Stimulated activated CD8-positive, alpha-beta memory T cell treated with anti-CD3 and anti-CD28 coated beads, Interleukin-12 subunit alpha, Interleukin-12 subunit beta, amount 100 ng/mL, for 24 hours (primary cell): ENCODE results near the gene PRKCE.

Source experiments
- DNase-seq: peaks from one replicate; pipeline ENCODE4 v3.0.0-alpha.2; 2020; ENCODE audit errors: extremely low read depth

PRKCE gene

DNA sequence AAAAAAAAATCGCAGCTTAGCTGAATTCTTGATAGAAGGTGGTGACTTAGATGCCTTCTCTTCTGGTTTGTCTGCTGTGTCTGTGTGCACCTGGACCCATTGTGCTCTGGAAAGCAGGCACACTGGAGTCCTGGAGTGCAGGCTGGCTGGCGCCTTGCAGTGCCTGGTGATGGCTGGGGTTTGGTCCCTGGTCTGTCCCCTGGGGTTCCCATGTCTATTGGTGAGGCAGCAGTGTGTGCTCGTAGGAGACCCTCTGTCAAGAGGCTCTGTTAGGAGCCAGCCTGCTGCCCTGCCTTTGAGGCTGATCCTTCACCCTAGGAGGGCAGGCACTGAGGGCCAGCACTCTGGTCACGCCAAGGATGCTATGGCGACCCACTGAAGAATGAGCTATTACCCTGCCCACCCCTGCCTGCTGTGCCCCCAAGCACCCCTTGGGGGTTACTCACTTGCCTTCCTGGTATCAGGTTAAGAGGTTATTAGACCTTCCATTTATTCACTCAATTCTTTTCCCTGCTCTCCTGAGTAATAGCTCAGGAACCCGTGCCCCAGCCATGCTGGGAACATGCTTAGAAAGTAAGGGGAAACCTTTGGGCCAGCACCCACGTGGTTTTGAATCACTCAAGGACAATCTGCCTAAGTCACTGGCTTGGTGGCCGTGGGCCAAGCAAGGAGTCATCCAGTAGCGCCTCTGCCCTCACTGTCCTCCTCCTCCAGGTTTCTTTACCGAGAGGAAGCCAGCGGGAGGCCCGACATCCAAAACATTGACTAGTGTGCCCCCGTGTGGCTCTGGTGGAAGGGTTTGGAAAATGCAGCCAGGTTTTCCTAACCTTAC is 284.5 kb downstream of the PRKCE start:
- no peak for DNase-seq

DNA sequence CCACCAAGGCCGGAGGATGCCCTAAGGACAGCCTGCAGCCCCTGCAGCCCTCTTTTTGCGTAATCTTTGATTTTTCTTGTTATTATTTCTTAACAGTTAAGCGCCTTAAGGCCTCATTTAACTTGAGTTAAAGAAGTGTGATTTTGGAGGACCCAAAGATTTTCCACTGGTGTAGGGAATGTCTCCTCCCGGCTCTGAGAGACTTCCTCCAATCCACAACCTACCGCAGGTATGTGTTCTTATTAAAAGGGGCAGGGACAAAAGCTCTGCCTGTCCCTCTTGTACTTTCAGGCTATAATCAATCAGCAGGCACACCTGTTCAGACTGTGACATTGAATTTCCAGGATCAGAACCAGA is 285.1 kb downstream of the PRKCE start:
- DNase-seq = no peak

DNA sequence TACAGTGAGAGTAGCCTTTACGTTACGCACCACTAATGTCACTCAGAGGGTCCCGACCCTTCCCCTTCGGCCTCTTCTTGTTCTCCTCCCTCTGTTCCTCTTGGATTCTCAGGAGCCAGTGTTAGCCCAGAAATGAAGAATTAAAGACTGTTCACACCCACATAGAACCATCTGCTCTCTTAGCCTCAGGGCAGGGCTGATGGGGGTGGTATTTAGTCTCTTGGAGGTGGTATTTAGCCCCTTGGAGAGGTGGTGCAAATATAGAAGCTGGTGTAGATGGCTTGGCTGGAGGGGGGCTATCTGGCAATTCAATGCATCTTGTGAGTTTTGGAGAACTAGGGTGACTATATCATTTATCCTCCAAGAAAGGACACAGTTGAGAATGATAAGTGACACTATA is 286.5 kb downstream of the PRKCE start:
- no peak for DNase-seq

DNA sequence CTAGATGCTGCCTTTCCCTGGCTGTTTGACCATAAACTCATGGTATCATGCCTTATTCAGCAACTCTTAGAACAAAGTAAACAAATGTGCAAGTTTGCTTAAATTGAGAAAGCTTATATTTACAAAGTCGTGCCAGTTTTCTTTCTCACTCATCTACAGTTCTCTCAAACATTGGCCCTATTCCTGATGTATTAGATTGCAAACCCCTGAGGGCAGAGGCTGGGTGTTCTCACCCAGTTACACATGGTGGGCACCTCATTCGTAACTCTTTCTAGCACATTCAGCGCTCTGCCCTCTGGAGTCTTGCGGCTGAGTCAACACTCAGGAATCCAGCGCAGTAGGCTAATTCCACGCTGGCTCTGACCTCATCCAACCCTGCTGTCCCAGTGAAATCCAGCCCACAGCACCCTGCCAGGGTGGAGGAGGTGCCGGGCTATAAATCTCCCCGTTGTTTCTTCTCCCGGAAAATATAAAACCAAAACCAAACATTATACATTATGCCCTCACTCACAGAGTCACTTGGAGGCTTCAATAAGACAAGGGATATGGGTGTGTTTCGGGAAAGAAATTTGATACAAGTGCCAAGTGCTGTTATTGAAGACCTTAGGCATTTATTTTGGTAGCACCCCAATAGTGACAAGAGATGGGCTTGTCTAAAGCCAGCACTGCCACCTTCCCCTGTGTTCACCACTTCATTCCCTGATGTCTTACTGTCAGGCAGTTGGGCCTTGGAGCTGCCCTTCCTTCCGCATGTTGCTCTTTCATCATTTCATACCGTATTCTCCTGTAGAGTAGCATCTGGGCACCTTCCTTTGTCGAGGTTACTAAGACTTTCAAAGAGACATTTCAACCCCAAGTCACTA is 287.4 kb downstream of the PRKCE start:
- DNase-seq = no peak

DNA sequence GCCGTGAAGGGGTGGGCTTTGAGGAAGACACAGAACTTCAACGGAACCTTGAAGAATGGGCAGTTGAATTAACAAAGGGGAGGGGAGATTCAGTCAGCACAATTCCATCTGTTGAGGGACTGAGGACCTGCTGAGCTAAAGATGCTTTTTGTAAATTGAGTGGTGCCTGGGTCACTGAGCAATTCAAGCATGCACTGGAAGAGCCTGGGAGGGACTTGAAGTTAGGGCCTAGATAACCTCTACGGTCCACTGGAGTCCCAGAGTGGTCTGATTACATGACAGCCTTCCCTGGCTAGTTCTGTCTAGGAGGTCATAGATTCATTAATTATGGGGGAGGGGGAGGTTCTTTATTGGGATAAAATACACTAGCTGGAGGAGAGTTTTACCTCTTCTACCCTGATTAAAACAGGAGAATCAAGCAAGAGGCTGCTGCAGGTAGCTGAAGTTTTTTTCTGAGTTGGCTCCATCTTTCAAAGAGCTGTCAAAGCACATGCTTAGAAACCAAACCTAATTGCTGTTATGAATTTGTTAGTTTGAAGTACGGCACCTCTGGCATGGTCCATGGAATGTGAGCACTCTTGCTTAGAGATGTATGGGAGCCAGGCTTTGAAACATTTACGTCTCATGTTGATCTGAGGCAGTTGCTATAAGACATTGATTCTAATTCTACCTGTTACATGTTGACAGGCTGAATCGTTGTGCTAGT is 290.2 kb downstream of the PRKCE start:
- no peak for DNase-seq

DNA sequence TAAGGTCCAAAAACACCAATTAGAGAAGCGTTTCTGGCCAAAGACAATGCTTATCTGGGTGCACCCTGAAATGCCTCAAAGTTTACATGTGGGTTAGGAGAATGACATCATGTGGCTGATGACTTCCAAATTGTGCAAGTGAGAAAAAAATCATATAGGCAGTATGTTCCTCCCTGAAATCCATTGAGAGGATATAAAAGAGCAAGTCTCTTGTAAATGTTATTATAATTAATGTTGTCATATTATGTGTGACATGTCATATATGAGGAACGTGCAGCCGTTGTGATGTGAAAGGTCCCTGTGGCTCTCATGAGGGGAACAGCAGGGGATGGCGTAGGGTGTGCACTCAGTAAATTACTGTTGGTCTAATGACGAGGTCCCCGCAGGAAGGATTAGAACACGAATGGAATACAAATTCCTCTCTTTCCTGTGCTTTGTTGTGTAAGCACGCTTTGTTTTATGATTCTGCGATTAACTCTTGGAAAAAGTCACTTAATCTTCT is 290.8 kb downstream of the PRKCE start:
- no peak for DNase-seq

DNA sequence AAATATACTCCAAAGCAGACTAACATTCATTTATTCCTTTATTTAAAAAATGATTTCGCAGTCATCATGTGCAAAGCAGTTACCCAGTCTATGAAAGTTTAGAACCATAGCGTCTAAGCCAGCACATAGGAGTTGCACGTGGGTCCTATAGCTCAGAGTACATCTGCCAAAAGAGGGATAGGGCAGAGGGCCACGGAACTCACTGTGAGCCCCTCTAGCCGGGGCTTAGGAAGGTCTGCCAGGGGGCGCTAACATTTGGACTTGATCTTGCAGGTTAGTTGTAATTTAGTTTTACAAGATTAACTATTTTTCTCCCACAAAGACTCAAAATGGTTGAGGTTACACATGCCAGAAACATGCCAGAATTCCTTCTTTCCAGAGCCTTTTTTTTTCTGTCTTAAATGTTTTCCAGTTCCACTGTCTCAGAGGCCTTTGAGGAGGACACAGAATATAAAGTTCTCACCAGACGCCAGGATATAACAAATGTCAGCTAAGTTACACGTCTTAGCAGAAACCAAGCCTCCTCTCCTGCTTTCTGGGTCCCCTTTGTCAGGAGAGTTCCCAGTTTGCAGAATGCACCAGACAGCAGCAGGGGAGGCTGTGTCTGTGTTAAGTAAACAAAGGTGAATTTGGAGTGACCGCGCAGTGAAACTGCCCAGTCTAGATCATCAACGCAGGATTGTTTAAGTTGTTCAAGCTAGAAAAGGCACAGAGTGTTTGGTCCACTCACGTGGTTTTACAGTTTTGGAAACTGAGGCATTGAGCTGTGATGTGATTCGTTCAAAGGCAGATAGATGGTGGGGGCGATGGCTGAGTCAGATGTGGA is 292.0 kb downstream of the PRKCE start:
- DNase-seq = no peak

DNA sequence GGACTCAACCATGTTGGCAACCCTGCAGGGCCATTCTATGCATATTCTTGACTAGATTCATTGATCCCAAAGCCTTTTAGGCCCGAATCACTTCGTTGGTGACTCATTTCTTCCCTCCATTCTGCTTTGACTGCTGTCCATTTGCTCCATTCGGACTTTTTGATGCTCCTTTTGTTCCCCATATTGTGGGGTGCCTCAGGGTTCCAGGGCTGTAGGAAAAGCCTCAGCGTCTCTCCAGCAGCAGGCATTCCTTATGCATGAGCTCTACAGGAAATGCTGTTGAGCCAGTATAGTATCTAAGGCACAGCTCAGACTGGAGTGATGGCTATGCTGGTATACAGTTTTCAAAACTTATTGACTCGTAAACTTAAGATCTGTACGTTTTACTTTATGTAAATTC is 292.6 kb downstream of the PRKCE start:
- DNase-seq = no peak

DNA sequence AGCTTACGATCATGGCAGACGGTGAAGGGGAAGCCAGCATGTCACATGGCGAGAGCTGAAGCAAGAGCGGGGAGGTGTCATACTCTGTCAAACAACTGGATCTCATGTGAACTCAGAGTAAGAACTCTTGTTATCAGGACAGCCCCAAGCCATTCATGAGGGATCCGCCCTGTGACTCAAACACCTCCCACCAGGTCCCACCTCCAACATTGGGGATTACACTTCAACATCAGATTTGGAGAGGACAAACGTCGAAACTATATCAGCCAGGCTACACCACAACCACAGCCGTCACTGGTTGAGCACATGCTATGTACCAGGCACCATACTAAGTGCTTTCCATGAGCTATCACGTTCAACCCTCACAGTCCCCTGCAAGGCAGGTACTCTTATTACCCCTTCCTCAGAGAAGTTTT is 293.8 kb downstream of the PRKCE start:
- DNase-seq = no peak

DNA sequence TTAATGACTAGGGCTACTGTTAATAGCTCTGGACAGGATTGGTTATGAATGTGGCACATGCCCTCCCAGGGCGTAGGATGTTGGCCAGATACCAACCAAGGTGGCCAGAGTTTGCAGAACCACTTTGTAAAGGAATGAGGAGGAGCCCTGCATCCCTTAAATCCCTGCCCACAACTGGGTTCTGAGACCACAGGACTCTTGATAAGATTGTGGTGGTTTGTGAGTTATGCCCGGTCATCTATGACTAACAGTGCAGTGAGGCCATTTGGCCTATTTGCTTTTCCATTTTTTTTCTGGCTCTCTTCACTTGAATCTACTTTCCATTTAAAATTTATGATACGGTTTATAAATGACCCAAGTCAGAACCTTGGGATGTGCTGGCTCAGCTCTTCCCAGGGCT is 294.5 kb downstream of the PRKCE start:
- no peak for DNase-seq

DNA sequence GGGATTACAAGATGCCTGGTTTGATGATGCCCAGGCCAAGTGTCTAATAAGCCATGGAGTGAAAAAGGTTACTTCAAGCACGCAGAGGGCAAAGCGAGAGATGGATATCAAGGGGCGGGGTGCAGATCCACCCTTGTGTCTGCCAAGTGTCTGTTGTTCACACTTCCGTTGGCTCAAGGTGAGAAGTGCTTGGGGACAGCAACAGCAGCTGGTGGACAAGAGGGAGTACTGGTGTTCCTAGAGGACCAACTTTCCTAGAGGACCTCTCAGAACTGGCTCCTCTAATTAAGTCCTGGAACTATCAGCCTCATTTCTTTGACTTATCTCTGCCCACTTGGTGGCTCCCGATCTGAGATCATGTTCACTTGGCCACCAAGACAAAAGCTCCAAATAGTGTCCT is 299.1 kb downstream of the PRKCE start:
- DNase-seq = no peak

DNA sequence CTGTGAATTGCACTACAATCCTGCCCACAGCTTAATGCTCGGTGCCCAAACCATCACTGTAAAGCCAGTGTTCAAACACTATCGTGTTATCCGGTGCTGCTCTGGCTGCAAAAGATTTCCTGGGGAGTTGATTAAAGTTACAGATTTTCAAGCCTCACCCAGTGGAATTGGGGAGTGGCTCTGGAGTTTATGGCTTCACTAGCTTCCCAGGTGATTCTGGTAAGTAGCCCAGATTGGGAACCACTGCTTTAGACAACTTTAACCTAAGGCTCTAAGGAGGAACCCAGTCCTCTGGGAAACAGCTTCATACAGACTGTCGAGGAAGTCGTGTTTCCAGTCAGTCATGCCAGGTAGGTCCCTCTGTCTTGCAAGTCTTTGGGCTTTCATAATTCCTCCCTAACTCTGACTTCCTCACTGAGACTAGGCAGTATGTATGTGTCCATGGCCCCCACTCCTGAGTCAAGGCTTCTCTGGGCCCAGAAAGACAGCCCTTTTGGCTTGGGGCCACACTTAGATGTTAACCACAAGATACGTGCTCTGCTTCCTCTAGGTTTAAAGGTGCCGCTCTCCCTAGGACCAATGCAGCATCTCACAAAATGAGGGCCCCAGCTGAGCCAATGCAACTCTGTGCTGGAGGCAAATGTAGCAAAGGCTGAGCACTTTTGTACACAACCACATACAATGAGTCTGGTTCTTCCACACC is 299.7 kb downstream of the PRKCE start:
- DNase-seq = no peak

DNA sequence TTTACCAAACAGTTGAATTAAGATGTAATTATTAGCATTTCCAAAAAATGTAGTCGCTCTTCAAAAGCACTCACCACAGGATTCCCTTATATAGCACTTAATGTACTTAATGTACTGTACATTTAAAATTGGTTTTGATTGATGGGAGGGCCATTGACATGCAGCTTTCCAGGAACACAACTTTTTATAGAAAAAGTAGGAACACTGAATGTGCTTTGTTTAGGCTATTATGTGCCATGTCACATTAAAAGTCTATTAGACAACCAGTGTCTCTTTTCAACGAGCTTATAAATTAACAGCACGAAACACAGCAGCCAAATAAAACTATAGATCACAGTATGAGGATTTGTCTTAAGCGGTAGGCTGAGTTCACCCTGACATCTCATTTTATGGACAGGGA is 301.1 kb downstream of the PRKCE start:
- no peak for DNase-seq

DNA sequence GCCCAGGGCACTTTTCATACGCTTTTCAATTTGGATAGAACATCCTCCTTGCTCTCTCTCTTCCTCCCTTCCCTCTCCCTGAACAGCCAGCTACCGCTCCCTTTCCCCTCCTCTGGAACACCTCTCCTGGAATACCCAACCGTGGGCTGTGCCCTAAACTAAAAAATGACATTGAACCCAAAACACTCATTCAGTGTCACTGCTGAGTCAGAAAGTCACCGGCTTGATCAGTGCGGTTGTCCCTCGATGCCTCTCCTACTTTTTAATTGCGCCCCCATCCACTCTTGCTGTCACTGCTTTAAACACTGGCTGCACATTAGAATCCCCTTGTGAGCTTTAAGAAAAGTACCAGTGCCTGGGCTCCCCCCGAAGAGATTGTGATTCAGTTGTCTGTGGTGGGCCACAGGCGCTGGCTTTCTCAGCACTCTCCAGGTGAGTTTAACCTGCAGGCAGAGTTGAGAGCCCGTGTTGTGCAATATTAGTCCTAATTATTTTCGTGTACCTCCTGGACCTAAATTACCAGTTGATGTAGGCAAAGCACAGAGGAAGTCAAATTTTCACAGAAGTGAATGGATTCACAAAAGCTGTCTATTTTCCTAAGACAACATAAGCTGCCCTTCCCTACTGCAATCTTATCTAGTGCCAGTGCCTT is 302.0 kb downstream of the PRKCE start:
- no peak for DNase-seq

DNA sequence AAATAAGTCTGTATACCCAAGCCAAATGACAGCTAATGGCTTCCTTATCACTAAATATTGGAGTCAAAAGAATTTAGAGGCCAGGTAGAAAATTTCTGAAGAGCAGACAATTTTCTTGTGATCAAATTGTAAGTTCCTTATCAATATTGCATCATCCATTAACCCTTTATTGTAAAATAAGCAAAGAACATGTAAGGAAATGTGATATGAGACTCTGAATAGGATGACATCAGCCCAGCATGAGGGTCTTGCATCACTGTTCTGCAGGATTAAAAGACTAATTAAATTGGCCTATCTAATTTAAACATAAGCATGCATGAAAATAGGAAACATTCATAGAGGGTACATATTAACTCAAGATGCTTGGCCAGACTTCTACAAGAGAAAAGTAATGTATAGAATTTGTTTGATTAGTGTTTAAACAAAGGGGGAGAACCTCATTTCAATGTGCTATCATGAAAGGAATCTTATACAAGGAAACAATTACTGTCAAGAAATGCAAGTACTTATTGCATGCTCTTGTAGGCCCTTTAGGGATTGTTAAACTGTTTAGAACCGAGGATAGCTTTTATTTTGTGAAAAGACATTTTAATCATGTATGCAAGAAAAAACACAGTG is 302.9 kb downstream of the PRKCE start:
- DNase-seq = no peak

DNA sequence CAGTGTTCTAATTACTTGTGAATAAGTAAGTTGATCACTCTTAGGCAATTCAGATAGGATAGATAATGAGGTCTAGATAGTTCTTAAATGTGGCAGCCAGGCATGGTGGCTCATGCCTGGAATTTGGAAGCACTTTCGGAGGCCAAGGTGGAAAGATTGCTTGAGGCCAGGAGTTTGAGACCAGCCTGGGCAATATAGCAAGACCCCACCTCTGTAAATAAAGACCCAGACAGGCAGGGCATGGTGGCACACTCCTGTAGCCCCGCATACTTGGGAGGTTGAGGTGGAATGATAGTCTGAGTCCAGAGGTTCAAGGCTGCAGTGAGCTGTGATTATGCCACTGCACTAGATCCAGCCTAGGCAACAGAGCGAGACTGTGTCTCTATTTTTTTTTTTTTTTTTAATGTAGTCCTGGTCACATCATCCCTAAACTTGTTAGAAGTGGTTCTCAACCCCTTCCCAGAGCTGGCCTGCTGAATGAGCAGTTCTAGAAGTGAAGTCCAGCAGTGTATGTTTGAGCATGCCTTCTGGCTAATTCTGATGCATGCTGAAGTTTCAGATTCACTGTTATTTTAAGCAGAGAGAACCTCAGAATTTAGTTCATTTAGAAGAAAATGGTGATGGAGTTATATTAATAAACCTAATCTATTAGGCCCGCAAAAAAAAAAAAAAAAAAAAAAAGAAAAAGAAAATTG is 306.2 kb downstream of the PRKCE start:
- no peak for DNase-seq

DNA sequence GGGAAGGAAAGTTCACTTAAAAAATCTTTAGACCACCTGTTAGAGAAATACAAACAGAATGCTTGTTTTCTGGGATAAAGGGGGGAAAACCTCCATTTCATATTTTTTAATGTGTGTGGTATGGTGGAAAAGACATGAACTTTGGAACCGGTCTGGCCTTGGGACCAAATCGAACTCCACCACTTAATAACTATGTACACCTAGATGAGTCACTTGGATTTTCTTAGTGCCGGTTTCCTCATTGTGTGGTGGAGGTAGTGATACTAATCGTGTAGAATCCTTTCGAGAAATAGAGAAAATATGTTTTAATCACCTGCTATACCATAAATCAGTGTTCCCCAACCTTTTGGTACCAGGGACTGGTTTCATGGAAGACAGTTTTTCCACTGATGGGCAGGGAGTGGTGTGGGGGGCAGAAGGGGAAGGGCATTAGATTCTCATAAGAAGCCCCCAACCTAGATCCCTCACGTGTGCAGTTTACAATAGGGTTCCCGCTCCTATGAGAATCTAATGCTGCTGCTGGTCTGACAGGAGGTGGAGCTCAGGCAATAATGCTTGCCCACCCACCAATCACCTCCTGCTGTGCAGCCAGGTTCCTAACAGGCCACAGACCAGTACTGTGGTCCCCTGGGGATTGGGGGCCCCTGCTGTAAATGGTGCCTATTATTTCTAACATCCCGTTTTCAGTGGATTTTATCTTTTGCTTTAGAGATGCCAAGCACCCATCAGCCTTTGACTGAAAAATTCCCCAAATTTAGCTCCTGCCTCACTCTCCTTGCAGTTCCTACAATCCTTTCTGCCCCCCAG is 308.8 kb downstream of the PRKCE start:
- no peak for DNase-seq

DNA sequence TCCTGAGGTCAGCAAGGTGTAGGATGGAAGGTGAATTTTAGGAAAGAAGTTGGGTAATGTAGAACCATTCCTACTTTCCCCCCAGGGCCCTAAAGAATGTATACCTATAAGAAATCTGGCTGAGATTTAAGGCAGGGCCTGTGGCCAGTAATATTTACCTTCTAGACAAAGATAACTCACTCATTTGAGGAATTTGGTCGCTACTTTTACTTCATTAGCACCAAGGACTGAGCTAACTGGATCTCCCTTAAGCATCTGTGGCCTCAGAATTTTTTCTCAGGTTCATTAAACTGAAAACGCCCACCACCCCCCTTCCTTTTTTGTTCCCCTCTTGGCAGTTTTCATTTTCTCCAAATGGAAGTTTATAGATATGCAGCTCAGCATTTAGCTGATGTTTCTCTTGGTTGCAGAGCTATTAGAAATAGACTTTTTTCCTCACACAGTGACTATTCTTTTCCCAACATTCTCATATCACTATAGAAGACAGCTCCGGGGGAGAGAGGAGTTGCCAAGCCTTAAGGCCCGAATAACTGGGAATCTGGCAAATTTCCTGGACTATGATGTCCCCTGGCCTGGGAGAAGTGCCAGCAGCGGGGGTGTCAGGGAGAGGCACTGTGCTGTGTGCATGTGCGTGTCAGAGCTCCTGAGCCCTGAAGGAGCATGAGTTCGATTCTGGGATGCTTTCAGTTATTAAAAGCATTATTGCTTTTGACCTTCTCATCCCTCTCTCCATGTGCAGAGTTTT is 310.9 kb downstream of the PRKCE start:
- no peak for DNase-seq
